ENCODE data around the gene MID1. TPM values are rescaled to one million over a fixed set of nuclear protein-coding genes. Genes with fewer than 3 reads are reported as not detected.

Gene MID1
- total RNA-seq, 4 donors from 2014 or later = 17.0 to 23.4 (median 19.0) TPM

DNA sequence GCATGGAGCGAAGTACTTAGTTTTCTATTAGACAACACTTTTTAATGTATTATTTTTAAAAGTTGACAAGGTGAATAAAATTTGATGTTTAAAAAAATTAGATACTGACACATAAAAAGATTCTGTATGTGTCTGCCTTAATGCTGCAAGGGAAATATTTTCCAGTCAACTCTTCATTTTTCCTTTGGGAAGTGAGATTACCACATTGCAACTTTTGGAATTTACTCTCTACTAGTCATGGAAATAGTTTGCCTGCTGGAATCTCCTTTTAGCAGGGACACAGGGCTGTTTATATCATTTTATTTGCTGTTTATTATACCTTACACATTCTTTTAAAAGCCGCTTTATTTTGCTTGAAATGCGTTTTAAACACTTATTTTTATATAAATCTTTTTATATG lies 135.1 kb downstream of the MID1 start:
- Histone ChIP-seq H3K36me3 (no peaks in the 10 kb centered on the region), H3K4me3 (no peak overlapping the region), H3K4me1 (no peaks in the 10 kb centered on the region), H3K27ac (no peak overlapping the region), H3K9me3 (no peaks in the 10 kb centered on the region), H3K27me3 (no peaks in the 10 kb centered on the region)
- no peak for TF ChIP-seq EP300 (IDR thresholded peaks at IDR 0.05)
- no peak for TF ChIP-seq CTCF (IDR thresholded peaks at IDR 0.05)
- TF ChIP-seq POLR2AphosphoS5 (IDR thresholded peaks at IDR 0.05) = no peak
- TF ChIP-seq POLR2A (IDR thresholded peaks at IDR 0.05) = no peak
- no peak for ATAC-seq
- 70 to 71% methylated on average over 2 to 3 of the region's 3 CpGs for WGBS, 2 donors (ENCODE audit: low coverage in 1 of 2)

DNA sequence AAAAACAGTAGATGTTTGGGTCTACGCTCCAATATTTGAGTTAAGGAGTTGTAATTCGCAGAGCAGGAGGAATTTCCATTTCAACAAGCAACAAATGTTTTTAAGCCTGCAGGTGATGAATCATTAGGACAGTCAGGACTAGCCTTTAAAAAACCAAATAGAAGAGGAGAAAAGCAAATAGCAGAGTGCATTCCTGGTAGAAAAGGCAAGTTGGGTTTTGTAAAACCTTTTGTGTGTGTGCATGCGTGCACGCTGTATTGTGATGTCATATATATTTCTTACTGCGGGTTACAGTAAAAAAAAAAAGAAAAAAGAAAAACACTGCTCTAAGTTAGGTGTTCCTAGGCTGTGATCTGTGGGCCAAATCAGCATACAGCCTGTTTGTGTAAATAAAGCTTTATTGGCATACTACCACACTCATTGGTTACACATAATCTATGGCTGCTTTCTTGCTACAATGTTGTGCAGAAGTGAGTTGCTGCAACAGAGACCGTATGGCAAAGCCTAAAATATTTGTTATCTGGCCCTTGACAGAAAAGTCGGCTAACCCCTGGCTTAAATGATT lies 135.6 kb downstream of the MID1 start:
- H3K36me3 ChIP-seq = no peaks in the 10 kb centered on the region
- no peak for TF ChIP-seq CTCF (IDR thresholded peaks at IDR 0.05)
- no peak for TF ChIP-seq POLR2AphosphoS5 (IDR thresholded peaks at IDR 0.05)
- no peak overlapping the region for H3K27ac ChIP-seq

DNA sequence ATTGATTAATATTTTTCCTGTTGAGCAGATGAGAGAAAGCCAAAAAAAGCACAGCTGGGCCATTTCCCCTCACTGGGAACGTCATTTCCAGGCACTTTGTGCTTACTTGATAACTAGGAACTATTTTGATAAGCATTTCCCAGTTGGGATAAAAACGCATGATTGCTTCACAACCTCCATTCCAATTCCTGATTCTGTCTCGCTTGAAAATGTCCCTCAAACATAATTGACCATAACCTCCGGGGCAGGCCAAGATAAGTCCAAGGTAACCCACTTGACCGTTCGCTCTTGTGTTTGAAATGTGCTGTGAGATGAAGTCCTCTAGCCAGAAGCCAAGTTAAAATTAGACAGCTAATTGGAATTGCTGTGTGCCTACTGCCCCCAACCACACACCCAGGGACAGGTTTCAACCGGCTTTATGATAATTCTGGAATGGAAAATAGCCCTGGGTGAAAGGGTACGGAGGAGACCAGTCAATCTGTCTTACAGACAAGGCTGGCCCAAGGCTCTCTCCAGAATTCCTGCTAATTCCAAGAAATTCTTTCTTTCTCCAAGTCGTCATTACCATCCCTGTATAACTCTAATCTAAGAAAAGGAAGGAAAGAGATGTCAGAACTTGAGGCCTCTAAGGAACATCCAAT lies 137.1 kb downstream of the MID1 start:
- no peaks in the 10 kb centered on the region for H3K27me3 ChIP-seq
- ATAC-seq = peak; percentile 42

More for the DNA sequence above, 135.6 kb downstream of the MID1 start:
- Histone ChIP-seq H3K9me3 (no peaks in the 10 kb centered on the region), H3K27me3 (no peaks in the 10 kb centered on the region), H3K4me3 (no peak overlapping the region), H3K4me1 (no peaks in the 10 kb centered on the region)
- 76 to 97% methylated on average over 5 to 7 of the region's 7 CpGs for WGBS, 2 donors (ENCODE audit: low coverage in 1 of 2)
- ATAC-seq = no peak

GRCh38 chrX:10482708-10483107 lies 137.7 kb downstream of the MID1 start:
- Histone ChIP-seq H3K4me1 (no peaks in the 10 kb centered on the region), H3K4me3 (no peak overlapping the region), H3K36me3 (no peaks in the 10 kb centered on the region), H3K27me3 (no peaks in the 10 kb centered on the region), H3K9me3 (no peaks in the 10 kb centered on the region), H3K27ac (peak overlapping the region in 3 of 4 donors; percentile 30 to 43 (median 41))
- 60 to 67% methylated on average over 4 to 5 of the region's 5 CpGs for WGBS, 2 donors (ENCODE audit: low coverage in 1 of 2)
- TF ChIP-seq POLR2A (IDR thresholded peaks at IDR 0.05) = no peak
- TF ChIP-seq CTCF (IDR thresholded peaks at IDR 0.05) = no peak
- no peak for TF ChIP-seq EP300 (IDR thresholded peaks at IDR 0.05)
- no peak for TF ChIP-seq POLR2AphosphoS5 (IDR thresholded peaks at IDR 0.05)
- ATAC-seq = no peak

More for the DNA sequence above, 137.1 kb downstream of the MID1 start:
- no peak overlapping the region for H3K4me3 ChIP-seq
- H3K36me3 ChIP-seq = no peaks in the 10 kb centered on the region
- peak overlapping the region in 3 of 4 donors; percentile 30 to 52 (median 43) for H3K27ac ChIP-seq
- WGBS, 2 donors (ENCODE audit: low coverage in 1 of 2) = 46 to 48% methylated on average over 2 to 8 of the region's 9 CpGs
- TF ChIP-seq CTCF (IDR thresholded peaks at IDR 0.05) = no peak
- no peak for TF ChIP-seq EP300 (IDR thresholded peaks at IDR 0.05)
- no peak for TF ChIP-seq POLR2AphosphoS5 (IDR thresholded peaks at IDR 0.05)
- no peak for TF ChIP-seq POLR2A (IDR thresholded peaks at IDR 0.05)
- H3K4me1 ChIP-seq = no peaks in the 10 kb centered on the region
- H3K9me3 ChIP-seq = no peaks in the 10 kb centered on the region

- H3K4me3 ChIP-seq = no peak overlapping the region
- H3K36me3 ChIP-seq = no peaks in the 10 kb centered on the region
- H3K27me3 ChIP-seq = no peaks in the 10 kb centered on the region
- no peak for ATAC-seq
- no peaks in the 10 kb centered on the region for H3K4me1 ChIP-seq
- TF ChIP-seq EP300 (IDR thresholded peaks at IDR 0.05) = no peak
- no peak for TF ChIP-seq POLR2AphosphoS5 (IDR thresholded peaks at IDR 0.05)
- TF ChIP-seq CTCF (IDR thresholded peaks at IDR 0.05) = no peak
- no peak for TF ChIP-seq POLR2A (IDR thresholded peaks at IDR 0.05)
- peak overlapping the region in 3 of 4 donors; percentile 26 to 43 (median 41) for H3K27ac ChIP-seq
- WGBS, 2 donors (ENCODE audit: low coverage in 1 of 2) = 66 to 100% methylated on average over 2 to 4 of the region's 9 CpGs
- H3K9me3 ChIP-seq = no peaks in the 10 kb centered on the region
Observed at GRCh38 chrX:10482261-10482660, 138.1 kb downstream of the MID1 start.
